ENCODE data around the gene PATJ. TPM values are rescaled to one million over a fixed set of nuclear protein-coding genes. Genes with fewer than 3 reads are reported as not detected.
"Not testable (repeated sequence)": the region's sequence is repeated elsewhere in the genome, so short reads cannot be mapped to it uniquely, and the experiment has no call there.

PATJ gene
- total RNA-seq, 4 donors from 2014 or later, result 24.3 to 36.3 (median 28.8) TPM

GRCh38 chr1:62159940-62160348 lies 417.7 kb downstream of the PATJ start:
- TF ChIP-seq CTCF (IDR thresholded peaks at IDR 0.05) (no peak), POLR2A (IDR thresholded peaks at IDR 0.05) (no peak), EP300 (IDR thresholded peaks at IDR 0.05) (no peak)
- Histone ChIP-seq H3K4me1 (no peaks in the 10 kb centered on the region), H3K9me3 (no peaks in the 10 kb centered on the region), H3K4me3 (no peak overlapping the region), H3K36me3 (no peaks in the 10 kb centered on the region), H3K27me3 (no peaks in the 10 kb centered on the region), H3K27ac (no peak overlapping the region)
- WGBS, 2 donors, result 78 to 81% methylated on average over 6 of the region's 6 CpGs
- no peak for DNase-seq (ENCODE audit: low spot score in 2 of 2)

DNA sequence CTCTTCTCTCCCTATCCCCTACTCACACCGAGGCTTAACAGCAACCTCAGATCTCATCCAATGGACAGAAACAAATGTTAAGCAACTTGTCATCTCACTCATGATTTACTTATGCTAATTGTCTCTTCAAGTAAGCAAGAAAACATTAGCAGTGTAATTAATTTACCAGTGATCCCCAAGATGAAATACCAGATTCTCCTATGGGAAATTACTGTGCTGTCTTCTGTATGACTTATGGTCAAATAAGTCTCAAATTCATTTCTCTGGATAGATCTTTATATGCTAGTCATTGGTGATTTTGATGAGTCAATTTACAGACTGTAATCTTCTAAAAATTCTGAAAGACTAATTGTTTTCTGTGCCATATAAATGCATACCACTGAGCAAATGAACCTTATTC lies 419.4 kb downstream of the PATJ start:
- no peak for DNase-seq (ENCODE audit: low spot score in 2 of 2)
- Histone ChIP-seq H3K4me3 (no peak overlapping the region), H3K36me3 (no peaks in the 10 kb centered on the region), H3K27ac (no peak overlapping the region), H3K9me3 (no peaks in the 10 kb centered on the region), H3K27me3 (no peaks in the 10 kb centered on the region), H3K4me1 (no peaks in the 10 kb centered on the region)
- WGBS, 2 donors, result 91 to 95% methylated on average over 1 of the region's 1 CpG
- TF ChIP-seq CTCF (IDR thresholded peaks at IDR 0.05) (no peak), POLR2A (IDR thresholded peaks at IDR 0.05) (no peak), EP300 (IDR thresholded peaks at IDR 0.05) (no peak)

GRCh38 chr1:62170380-62170779 lies 428.1 kb downstream of the PATJ start:
- not testable (repeated sequence) for H3K27me3 ChIP-seq; DNase-seq (ENCODE audit: low spot score in 2 of 2); H3K9me3 ChIP-seq; H3K27ac ChIP-seq; H3K4me1 ChIP-seq; H3K4me3 ChIP-seq; H3K36me3 ChIP-seq
- 77 to 84% methylated on average over 10 of the region's 10 CpGs for WGBS, 2 donors

DNA sequence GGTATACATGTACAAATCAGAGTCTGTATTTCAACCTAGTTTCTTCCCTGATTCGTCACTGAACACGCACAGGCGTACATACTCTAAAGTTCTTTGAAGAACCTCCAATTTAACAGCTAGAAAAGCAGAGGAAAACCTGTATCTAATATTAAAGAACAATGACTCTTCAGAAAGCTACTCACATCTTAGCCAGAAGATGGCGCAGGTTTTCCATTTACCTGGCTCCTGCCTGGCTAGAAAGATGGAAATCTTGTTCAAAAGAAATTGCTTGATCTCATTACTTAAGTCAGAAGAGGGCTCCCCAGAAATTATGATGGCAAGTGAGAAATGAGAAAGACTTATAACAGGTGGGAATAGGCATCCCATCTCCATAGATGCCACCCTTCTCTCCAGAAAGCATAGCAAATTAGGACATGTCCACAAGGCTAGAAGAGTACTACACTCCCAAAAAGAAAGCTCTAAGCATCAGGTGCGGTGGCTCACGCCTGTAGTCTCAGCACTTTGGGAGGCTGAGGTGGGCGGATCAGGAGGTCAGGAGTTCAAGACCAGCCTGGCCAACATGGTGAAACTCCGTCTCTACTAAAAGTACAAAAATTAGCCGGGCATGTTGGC lies 433.4 kb downstream of the PATJ start:
- peak; percentile 65 to 88 (median 72) for TF ChIP-seq CTCF (IDR thresholded peaks at IDR 0.05)
- no peak for TF ChIP-seq POLR2A (IDR thresholded peaks at IDR 0.05)
- H3K27me3 ChIP-seq, result no peaks in the 10 kb centered on the region
- no peaks in the 10 kb centered on the region for H3K9me3 ChIP-seq
- no peak overlapping the region for H3K27ac ChIP-seq
- no peaks in the 10 kb centered on the region for H3K36me3 ChIP-seq
- WGBS, 2 donors, result 49 to 54% methylated on average over 9 of the region's 9 CpGs
- peak in 1 of 2 donors; percentile 74 for DNase-seq (ENCODE audit: low spot score in 2 of 2)
- H3K4me3 ChIP-seq, result no peak overlapping the region
- peaks cover 0 to 3% (median 0%) of the 10 kb centered on the region in 4 donors for H3K4me1 ChIP-seq

DNA sequence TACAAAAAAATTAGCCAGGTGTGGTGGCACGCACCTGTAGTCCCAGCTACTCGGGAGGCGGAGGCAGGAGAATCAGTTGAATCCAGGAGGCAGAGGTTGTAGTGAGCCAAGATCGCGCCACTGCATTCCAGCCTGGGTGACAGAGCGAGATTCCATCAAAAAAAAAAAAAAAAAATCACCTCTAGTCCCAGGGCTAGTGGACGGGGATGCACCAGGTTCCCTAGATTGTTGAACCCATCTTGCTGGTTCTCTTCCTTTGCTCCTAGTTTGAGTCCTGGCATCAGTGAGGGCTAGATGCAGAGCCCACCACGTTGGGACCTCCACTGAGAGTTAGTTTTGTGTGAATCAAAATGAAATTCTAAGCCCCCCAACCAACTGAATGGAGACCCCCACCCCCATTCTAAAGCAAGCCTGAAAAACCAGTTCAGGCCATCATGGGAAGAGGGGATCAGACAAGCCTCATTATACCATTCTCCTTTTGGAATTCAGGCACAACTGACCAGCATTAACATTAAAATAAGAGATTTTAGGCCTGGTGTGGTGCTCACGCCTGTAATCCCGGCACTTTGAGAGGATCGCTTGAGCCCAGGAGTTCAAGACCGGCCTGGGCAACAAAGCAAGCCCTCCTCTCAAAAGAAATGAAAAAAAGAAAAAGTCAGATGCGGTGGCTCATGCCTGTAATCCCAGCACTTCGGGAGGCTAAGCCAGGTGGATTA lies 434.5 kb downstream of the PATJ start:
- H3K27me3 ChIP-seq, result no peaks in the 10 kb centered on the region
- TF ChIP-seq POLR2A (IDR thresholded peaks at IDR 0.05), result no peak
- TF ChIP-seq CTCF (IDR thresholded peaks at IDR 0.05), result no peak
- TF ChIP-seq EP300 (IDR thresholded peaks at IDR 0.05), result no peak
- no peak overlapping the region for H3K4me3 ChIP-seq
- no peaks in the 10 kb centered on the region for H3K36me3 ChIP-seq
- WGBS, 2 donors, result 88 to 91% methylated on average over 14 of the region's 14 CpGs
- DNase-seq (ENCODE audit: low spot score in 2 of 2), result no peak
- H3K4me1 ChIP-seq, result peaks cover 0 to 4% (median 0%) of the 10 kb centered on the region in 4 donors
- no peak overlapping the region for H3K27ac ChIP-seq
- H3K9me3 ChIP-seq, result no peaks in the 10 kb centered on the region

Measured in tibial nerve (tissue), 4 donors.